ENCODE measurements around the gene IFNA6. TPM values are rescaled to one million over a fixed set of nuclear protein-coding genes. Genes with fewer than 3 reads are reported as not detected.

IFNA6 gene
- total and polyA plus RNA-seq, 2 of the 8 experiments (the other 6 are each of a cell fraction or from before 2014, with no cell fraction given), result not detected

GRCh38 chr9:21381448-21382339 lies 31.0 kb upstream of the IFNA6 start (continued):
- TF ChIP-seq, protein P1, sequence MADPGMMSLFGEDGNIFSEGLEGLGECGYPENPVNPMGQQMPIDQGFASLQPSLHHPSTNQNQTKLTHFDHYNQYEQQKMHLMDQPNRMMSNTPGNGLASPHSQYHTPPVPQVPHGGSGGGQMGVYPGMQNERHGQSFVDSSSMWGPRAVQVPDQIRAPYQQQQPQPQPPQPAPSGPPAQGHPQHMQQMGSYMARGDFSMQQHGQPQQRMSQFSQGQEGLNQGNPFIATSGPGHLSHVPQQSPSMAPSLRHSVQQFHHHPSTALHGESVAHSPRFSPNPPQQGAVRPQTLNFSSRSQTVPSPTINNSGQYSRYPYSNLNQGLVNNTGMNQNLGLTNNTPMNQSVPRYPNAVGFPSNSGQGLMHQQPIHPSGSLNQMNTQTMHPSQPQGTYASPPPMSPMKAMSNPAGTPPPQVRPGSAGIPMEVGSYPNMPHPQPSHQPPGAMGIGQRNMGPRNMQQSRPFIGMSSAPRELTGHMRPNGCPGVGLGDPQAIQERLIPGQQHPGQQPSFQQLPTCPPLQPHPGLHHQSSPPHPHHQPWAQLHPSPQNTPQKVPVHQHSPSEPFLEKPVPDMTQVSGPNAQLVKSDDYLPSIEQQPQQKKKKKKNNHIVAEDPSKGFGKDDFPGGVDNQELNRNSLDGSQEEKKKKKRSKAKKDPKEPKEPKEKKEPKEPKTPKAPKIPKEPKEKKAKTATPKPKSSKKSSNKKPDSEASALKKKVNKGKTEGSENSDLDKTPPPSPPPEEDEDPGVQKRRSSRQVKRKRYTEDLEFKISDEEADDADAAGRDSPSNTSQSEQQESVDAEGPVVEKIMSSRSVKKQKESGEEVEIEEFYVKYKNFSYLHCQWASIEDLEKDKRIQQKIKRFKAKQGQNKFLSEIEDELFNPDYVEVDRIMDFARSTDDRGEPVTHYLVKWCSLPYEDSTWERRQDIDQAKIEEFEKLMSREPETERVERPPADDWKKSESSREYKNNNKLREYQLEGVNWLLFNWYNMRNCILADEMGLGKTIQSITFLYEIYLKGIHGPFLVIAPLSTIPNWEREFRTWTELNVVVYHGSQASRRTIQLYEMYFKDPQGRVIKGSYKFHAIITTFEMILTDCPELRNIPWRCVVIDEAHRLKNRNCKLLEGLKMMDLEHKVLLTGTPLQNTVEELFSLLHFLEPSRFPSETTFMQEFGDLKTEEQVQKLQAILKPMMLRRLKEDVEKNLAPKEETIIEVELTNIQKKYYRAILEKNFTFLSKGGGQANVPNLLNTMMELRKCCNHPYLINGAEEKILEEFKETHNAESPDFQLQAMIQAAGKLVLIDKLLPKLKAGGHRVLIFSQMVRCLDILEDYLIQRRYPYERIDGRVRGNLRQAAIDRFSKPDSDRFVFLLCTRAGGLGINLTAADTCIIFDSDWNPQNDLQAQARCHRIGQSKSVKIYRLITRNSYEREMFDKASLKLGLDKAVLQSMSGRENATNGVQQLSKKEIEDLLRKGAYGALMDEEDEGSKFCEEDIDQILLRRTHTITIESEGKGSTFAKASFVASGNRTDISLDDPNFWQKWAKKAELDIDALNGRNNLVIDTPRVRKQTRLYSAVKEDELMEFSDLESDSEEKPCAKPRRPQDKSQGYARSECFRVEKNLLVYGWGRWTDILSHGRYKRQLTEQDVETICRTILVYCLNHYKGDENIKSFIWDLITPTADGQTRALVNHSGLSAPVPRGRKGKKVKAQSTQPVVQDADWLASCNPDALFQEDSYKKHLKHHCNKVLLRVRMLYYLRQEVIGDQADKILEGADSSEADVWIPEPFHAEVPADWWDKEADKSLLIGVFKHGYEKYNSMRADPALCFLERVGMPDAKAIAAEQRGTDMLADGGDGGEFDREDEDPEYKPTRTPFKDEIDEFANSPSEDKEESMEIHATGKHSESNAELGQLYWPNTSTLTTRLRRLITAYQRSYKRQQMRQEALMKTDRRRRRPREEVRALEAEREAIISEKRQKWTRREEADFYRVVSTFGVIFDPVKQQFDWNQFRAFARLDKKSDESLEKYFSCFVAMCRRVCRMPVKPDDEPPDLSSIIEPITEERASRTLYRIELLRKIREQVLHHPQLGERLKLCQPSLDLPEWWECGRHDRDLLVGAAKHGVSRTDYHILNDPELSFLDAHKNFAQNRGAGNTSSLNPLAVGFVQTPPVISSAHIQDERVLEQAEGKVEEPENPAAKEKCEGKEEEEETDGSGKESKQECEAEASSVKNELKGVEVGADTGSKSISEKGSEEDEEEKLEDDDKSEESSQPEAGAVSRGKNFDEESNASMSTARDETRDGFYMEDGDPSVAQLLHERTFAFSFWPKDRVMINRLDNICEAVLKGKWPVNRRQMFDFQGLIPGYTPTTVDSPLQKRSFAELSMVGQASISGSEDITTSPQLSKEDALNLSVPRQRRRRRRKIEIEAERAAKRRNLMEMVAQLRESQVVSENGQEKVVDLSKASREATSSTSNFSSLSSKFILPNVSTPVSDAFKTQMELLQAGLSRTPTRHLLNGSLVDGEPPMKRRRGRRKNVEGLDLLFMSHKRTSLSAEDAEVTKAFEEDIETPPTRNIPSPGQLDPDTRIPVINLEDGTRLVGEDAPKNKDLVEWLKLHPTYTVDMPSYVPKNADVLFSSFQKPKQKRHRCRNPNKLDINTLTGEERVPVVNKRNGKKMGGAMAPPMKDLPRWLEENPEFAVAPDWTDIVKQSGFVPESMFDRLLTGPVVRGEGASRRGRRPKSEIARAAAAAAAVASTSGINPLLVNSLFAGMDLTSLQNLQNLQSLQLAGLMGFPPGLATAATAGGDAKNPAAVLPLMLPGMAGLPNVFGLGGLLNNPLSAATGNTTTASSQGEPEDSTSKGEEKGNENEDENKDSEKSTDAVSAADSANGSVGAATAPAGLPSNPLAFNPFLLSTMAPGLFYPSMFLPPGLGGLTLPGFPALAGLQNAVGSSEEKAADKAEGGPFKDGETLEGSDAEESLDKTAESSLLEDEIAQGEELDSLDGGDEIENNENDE (IDR thresholded peaks at IDR 0.05; ENCODE audit: insufficient replicate concordance, low read length), result no peak
- TF ChIP-seq TAF7 (optimal IDR thresholded peaks at IDR 0.05; ENCODE audit: borderline replicate concordance, low read depth, low read length) (no peak), KDM1A (IDR thresholded peaks at IDR 0.05; ENCODE audit: borderline replicate concordance, low read length) (no peak), ZNF274 (IDR thresholded peaks at IDR 0.05; ENCODE audit: borderline replicate concordance, extremely low read depth, low read length) (no peak), SIN3A (conservative IDR thresholded peaks at IDR 0.05 in 1 of 2, IDR thresholded peaks at IDR 0.05 in 1 of 2; ENCODE audit: low read depth in 1 of 2, low read length in 2 of 2) (0 out of 4 replicates have a peak, but pooled peaks of 1 of the 2 experiments have one; percentile 29)
- TF ChIP-seq, protein P2, sequence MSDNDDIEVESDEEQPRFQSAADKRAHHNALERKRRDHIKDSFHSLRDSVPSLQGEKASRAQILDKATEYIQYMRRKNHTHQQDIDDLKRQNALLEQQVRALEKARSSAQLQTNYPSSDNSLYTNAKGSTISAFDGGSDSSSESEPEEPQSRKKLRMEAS (IDR thresholded peaks at IDR 0.05), result no peak

Measured in H1 (cell line).